ENCODE data around the gene GORAB.

The GORAB gene

GRCh38 chr1:170535418-170535817 is 3.5 kb downstream of the GORAB start:
- no peak overlapping the region for H3K4me3 ChIP-seq (ENCODE audit: low read depth, low read length)
- no peak for TF ChIP-seq CTCF (IDR thresholded peaks at IDR 0.05; ENCODE audit: insufficient read depth, low read length, missing control alignments)
- CTCF ChIA-PET, result no interaction called here
- POLR2A ChIA-PET, result no interaction called here
- DNase-seq (ENCODE audit: low read depth, low spot score), result no peak

- DNase-seq (ENCODE audit: low read depth, low spot score), result no peak
- ChIA-PET CTCF (no interaction called here), POLR2A (no interaction called here)
- no peak for TF ChIP-seq CTCF (IDR thresholded peaks at IDR 0.05; ENCODE audit: insufficient read depth, low read length, missing control alignments)
- no peak overlapping the region for H3K4me3 ChIP-seq (ENCODE audit: low read depth, low read length)
Measured at GRCh38 chr1:170536924-170537551, 5.1 kb downstream of the GORAB start.

GRCh38 chr1:170537798-170538503 is 6.0 kb downstream of the GORAB start:
- no peak overlapping the region for H3K4me3 ChIP-seq (ENCODE audit: low read depth, low read length)
- CTCF ChIA-PET, result no interaction called here
- no peak for DNase-seq (ENCODE audit: low read depth, low spot score)
- TF ChIP-seq CTCF (IDR thresholded peaks at IDR 0.05; ENCODE audit: insufficient read depth, low read length, missing control alignments), result no peak
- POLR2A ChIA-PET, result no interaction called here

- POLR2A ChIA-PET, result no interaction called here
- DNase-seq (ENCODE audit: low read depth, low spot score), result no peak
- no peak for TF ChIP-seq CTCF (IDR thresholded peaks at IDR 0.05; ENCODE audit: insufficient read depth, low read length, missing control alignments)
- CTCF ChIA-PET, result no interaction called here
- no peak overlapping the region for H3K4me3 ChIP-seq (ENCODE audit: low read depth, low read length)
Measured at GRCh38 chr1:170538687-170539086, 6.7 kb downstream of the GORAB start.

GRCh38 chr1:170539154-170539553 is 7.2 kb downstream of the GORAB start:
- no peak overlapping the region for H3K4me3 ChIP-seq (ENCODE audit: low read depth, low read length)
- POLR2A ChIA-PET, result no interaction called here
- TF ChIP-seq CTCF (IDR thresholded peaks at IDR 0.05; ENCODE audit: insufficient read depth, low read length, missing control alignments), result no peak
- CTCF ChIA-PET, result no interaction called here
- no peak for DNase-seq (ENCODE audit: low read depth, low spot score)

- no peak for TF ChIP-seq CTCF (IDR thresholded peaks at IDR 0.05; ENCODE audit: insufficient read depth, low read length, missing control alignments)
- no peak for DNase-seq (ENCODE audit: low read depth, low spot score)
- ChIA-PET POLR2A (interaction anchor here (1.5 kb wide), 1 partner anchor 12 kb away, joined by 6 read pairs; the partner anchor contains the start of gene GORAB), CTCF (interaction anchor here (0.5 to 0.7 kb wide), 2 partner anchors 147 to 239 kb away, joined by 3 read pairs; no protein-coding TSS in a partner anchor)
- H3K4me3 ChIP-seq (ENCODE audit: low read depth, low read length), result no peak overlapping the region
Measured at GRCh38 chr1:170544624-170545023, 12.7 kb downstream of the GORAB start.
